GM18861 (cell line): ENCODE measurements around the gene KLHL8.

ENCODE experiments used
- ATAC-seq: cut with Tn5 transposase; IDR thresholded peaks from one replicate; pipeline ENCODE4 v1.9.1; 2021; ENCODE audit not compliant: unreplicated experiment

The KLHL8 gene

DNA sequence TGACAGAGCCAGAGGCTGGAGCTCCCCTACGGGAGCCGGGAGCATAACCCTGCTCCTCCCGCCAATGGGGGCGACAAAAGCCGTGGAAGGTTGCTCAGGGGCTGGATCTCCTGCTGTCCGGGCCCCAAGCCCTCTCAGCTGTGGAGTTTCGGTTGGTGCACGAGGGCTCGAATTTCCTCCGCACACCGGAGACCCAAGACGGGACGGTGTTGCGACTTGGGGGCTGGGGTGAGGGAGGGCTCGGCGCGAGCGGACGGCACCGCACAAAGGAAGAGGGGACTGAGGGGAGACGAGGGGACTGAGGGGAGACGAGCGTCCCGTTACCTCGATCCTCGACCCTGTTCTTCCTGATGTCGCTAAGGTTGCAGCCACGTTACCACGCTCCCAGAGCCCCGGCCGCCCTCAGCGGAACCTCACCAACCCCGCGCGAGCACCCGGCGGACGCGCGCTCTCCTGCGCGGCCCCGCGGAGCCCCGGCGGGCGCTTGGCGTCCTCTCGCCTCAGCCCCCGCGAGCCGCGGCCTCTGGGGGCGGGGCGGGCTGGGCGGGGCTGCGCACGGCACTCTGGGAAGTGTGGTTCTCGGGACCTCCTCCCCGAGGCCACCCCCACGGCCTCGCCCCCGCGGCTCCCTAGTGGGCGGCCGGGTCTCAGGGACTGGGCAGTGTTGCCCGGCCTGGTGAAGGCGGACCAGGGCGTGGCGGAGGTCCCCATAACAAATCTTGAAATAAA, at the start of gene KLHL8:
KLHL8 (minus strand) TSS at position 525 of the 729 bp plus-strand sequence. CDS start 25,079 bp downstream, outside the sequence.
- peak; percentile 82 for ATAC-seq

DNA sequence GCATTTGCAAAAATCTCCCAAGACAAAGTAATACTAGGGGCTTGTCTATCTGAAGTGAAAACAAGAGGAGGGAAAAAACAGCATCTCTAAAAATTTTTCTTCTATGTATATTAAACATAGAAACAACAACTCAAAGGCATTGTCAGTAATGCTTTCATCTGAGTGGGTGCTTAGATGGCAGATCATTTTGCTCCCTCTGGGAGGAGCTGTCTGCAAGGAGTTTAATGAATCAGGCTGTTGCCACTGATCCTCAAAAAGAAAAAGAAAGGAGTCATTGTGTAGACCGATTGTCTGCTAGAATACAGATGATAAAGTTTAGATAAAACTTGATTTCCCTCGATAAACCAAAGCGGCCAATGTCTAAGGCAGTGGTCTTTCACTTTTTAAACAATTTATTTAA, 49.7 kb upstream of the KLHL8 start:
- no peak for ATAC-seq

DNA sequence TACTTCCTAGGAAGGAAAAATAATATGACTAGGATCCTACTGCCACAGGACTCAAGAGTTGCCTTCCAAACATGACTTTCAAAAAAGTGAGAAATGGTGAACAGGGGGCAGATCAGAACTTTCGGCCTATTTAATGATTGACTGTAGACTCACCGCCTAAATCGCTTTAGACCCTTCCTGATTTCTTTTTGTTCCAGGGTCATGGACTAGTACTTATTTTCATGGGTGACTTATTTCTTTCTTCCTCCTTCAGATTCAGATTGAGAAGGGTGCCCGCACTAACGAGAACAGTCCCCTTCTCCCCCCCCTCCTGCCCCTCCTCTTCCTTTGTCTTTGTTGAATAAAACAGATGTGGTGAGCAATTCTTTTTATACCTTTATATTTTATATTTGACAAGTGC, 48.0 kb upstream of the KLHL8 start:
- ATAC-seq, result no peak

DNA sequence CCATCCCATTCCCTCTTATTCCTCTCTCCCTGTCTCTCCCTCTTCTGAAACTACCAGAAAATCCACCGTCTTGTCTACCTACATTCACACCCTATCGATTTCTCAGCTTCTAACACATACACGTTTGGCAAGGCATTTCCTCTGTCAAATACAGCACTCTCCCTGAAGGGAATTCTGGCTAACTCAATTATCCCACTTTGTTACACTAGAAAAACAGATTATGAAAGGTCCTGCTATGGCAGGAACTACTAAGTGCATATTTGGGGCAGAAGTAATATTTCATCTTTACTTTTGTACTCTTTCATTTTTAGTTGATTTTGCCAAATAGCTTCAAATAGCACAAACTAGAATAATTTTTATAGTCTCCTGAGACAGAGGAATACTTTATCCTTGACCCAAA, 46.6 kb upstream of the KLHL8 start:
- no peak for ATAC-seq

DNA sequence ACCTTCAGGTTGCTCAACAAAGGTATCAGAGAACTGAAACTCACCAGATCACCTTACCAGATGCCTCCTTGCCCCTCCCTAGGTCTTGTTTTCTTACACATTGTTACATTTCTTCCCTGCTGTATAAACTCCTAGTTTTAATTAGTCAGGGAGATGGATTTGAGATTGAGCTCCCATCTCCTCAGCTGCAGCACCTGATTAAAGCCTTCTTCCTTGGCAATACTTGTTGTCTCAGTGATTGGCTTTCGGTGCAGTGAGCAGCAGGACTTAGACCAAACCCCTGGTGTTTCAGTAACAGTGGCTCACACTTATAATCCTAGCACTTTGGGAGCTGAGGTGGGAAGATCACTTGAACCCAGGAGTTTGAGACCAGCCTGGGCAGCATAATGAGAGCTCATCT, 42.5 kb upstream of the KLHL8 start:
- no peak for ATAC-seq

DNA sequence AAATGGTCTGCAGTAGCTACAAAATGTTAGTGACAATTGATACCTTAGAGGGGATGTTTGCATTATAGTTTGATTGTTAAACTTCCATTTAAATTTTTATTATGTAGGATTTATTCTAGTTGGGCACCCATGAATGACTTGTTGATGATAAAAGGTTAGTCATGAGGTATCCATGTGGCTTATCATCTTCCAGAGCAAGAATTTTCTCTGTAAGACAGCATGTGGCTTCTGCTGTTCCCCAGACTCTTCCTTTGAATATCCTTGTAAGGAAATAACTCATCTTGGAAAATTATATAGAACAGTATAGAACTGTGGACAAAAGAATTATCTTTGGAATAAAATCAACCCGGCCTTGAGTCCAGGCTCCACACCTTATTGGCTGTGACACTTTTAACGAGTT, 40.1 kb upstream of the KLHL8 start:
- no peak for ATAC-seq

DNA sequence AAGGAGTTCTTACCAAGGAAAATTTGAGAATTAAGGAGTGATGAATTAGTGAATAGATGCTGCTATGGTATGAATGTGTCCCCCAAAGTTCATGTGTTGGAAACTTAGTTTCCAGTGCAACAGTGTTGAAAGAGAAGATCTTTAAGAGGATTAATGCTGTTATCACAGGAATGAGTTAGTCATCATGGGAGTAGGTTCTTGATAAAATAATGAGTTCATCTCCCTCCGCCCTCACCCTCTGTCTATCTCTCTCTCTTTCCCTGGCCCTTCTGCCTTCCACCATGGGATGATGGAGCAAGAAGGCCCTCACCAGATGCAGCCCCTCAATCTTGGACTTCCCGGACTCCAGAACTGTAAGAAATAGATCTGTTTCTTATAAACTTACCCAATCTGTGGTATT, 38.3 kb upstream of the KLHL8 start:
- ATAC-seq, result no peak

DNA sequence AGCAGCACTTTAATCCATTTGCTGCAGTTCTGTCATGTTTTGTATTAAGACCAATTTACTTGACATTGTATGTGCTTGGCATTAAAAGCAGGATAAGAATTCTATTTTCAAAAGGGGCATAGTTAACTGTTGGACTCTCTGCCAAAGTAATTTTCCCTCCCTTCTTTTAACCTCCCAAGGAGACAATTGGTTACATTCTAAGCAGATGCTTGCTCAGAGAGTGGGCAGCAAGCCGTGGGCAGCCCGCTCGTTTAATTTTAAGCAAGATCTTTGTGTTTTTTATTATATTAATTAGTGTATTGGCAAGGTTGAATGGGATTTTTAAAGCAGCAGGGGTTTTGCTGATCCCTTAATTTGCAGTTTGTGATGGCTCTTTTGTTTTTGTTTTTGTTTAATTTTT, 37.1 kb upstream of the KLHL8 start:
- no peak for ATAC-seq

DNA sequence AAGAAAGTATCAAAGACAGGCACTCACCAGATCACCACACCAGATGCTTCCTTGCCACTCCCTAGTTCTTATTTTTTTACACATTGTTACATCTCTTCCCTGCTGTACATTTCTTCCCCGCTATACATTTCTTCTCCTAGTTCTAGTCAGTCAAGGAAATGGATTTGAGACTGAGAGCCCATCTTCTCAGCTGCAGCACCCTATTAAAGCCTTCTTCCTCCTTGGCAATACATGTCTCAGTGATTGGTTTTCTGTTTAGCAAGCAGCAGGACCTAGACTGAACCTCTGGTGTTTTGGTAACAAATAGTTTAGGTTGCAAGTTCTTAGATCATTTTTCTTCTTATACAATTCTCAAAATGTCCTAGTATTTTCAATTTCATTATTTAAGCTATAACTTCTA, 35.3 kb upstream of the KLHL8 start:
- no peak for ATAC-seq

DNA sequence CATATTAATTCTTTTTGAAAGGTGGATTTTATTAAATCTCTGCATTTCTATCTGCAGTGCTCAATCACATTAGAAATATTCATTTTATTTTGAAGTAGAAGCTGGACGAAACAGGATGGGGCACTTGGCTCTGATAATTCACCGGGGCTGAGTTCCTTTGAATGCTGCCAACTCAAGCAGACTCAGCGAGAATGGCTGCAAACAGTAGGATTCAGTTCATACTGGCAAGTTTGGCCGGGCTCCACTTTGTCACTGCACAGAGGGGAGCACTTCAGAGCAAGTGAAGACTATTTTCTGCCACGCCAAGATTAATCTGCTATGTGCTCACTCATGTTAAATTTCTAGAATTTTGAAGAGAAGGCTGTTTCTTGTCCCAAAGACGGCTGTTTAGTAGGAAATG, 30.7 kb upstream of the KLHL8 start:
- no peak for ATAC-seq

DNA sequence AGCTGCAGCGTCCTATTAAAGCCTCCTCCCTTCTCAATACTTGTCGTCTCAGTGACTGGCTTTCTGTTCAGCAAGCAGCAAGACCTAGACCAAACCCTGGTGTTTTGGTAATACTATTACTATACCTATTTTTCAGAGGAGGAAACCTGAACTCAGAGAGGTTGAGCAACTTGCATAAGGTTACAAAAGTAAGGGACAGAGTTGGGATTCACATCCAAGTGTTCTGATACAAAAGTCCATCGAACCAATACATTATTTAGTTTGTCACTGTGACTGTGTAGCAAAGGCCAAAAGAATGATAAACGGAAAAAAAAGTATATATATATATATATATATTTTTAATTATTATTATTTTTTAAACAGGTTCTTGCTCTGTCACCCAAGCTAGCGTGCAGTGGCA, 29.9 kb upstream of the KLHL8 start:
- ATAC-seq, result no peak

DNA sequence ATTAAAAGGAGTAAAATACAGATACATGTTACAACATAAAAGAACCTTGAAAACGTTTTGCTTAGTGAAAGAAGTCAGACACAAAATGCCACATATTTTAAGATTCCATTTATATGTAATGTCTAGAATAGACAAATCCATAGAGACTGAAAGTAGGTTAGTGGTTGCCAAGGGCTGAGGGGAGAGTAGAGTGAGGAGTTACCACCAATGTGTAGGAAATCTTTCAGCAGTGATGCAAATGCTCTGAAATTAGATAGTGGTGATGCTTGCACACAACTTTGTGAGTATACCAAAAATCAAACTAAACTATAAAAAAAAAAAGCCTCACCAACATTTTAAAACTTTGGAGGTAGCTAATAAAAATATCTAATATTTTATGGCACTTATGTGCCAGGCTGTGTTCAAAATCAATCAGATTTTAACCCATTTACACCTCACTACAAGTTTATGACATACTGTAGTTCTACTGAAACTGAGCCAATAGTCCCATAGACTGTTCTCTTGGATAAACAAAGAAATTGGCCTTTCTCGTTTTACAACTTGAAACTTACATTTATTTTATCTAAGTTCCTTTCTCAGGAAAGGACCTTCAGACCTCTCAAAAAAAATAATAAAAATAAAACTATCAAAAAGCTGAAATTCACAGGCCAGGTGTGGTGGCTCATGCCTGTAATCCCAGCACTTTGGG, 29.1 kb upstream of the KLHL8 start:
- no peak for ATAC-seq

DNA sequence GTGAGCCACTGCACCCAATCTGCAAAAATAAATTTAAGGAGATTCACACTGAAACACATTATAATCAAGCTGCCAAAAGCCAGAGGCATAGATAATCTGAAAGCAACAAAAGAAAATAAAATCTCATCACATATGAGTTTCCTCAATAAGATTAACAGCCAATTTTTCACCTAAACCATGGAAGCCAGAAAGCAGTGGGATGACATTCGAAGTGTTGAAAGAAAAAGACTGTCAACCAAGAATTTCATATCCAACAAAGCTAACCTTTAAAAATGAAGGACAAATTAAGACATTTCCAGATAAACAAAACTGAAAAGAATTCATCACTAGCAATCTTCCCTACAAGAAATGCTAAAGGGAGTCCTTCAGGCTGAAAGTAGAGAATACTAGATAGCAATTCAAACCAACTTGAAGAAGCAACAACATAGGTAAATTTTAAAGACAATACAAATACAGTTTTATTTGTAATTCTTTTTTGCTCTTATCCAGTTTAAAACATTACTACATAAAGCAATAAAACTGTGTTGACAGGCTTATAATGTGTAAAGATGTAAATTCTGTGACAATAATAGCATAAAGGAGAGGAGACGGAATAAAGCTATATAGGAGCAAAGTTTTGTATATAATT, 23.1 kb upstream of the KLHL8 start:
- no peak for ATAC-seq

DNA sequence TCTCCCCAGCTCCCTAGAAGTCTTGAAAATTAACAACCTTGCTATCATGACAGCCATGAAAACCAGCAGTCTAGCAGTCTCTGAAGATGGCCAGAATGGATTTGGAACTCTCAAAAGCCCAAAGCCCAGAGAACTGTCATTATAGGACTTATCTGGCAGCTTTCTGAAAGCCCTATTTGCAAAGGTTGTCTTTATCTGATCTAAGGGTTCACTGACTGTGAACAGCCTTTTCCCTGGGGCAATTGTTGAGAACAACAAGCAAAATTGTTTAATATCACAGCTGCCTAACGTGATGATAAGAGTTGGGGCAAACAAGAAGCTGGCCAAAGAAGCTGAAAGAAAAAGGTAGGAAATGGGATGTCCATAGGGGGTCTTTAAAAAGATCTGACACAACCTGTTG, 20.9 kb upstream of the KLHL8 start:
- ATAC-seq, result no peak

DNA sequence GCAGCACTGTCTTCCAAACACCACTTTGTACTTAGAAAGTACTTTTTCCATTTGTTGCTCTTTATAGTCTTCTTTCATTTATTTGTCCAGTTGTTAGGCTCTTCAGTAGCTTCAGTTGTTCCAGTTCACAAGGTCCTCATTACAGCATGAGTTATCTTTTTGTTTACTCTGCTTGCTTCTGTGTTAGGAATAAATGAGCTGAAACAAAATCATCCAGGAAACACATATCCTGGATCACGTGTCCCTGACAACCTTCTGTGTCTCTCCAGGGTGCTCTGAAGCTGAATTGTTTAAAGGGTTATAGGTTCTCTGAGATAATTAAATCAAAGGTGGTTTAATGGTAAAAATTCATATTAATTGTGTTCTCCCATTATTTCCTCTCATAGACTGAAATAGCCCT, 19.9 kb upstream of the KLHL8 start:
- no peak for ATAC-seq

DNA sequence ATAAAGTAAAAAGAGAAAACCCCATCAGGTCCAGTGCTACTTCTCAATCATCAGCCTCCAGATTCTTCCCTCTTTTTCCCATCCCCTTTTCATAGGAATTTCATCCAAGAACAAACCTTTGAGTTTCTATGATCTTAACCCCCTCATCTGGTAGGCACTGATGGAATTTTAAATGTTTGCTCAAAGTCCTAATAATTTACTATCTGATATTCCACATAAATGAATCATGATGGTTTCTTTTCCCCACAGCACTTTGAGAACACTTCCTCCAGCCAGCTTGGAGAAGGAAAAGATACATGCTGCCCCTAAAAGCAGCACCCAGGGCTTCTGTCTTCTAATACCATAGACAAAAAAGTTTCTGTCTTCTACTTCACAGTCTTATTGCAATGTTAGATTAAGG, 19.4 kb upstream of the KLHL8 start:
- ATAC-seq, result no peak

DNA sequence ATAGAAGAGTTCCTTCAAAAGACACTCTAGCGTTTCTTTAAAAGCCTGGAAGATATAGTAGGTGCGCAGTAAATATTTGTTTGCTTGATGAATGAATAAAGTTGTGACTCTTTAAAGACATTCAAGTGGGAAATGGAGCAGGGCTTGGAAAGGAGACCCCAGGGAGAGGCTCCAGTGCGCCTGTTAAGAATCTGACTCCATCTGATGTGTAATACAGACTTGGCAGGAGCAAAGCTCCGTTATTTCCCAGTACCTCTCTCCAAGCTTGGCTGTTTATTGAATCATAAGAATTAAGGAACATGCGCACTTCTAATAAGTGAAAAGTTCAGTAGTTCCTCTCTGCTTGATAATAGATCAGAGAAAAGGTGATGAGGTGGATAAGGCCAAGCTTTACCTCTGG, 18.8 kb upstream of the KLHL8 start:
- no peak for ATAC-seq

DNA sequence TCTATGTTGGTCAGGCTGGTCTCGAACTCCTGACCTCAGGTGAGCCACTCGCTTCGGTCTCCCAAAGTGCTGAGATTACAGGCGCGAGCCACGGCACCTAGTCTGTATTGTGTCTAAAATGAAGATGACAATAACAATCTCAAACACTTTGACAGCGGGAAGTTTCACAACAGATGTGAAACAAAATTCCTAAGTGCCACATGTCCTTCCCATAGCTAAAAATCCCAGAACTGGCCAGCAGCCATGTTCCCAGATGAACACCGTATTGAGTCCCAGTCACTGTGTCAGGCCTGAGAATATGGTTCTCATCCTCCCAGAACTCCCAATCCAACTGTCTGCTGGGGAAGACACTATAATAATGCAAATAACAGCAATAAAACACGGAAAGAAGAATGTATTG, 16.4 kb upstream of the KLHL8 start:
- ATAC-seq, result no peak

DNA sequence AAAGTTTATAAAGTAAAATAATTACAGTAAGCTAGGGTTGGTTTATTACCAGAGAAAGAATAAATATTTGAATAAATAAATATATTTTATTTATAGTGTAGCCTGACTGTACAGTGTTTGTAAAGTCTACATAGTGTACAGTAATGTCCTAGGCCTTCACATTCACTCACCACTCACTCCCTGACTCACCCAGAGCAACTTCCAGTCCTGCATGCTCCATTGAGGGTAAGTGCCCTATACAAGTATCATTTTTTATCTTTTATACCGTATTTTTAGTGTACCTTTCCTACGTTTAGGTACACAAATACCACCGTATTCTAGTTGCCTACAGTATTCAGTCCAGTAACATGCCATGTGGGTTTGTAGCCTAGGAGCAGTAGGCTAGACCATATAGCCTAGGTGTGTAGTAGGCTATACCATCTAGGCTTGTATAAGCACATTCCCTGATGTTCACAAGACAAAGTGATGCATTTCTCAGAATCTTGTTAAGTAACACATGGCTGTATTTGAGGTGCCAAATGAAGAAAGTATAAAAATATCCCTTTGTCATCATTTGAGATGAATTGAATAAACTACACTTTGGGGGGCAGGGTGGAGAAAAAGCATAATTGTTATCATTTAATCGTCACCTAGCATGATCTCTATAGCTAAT, 14.7 kb upstream of the KLHL8 start:
- ATAC-seq, result no peak

DNA sequence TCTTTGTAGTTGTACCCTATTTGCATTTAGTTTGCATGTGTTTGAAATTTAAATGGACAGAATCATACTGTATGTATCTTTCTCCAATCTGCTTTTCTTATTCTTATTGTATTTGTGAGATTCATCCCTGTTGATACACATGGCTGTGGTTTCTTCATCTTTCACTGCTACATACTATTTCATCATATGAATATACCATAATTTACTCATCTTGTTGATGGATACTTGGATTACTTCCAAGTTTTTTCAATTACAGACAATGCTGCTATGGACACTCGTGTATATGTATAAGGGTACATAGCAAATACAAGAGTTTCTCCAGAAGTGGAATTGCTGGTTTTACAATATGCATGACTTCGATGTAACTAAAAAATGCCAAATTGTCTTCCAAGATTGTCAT, 11.8 kb upstream of the KLHL8 start:
- ATAC-seq, result no peak

DNA sequence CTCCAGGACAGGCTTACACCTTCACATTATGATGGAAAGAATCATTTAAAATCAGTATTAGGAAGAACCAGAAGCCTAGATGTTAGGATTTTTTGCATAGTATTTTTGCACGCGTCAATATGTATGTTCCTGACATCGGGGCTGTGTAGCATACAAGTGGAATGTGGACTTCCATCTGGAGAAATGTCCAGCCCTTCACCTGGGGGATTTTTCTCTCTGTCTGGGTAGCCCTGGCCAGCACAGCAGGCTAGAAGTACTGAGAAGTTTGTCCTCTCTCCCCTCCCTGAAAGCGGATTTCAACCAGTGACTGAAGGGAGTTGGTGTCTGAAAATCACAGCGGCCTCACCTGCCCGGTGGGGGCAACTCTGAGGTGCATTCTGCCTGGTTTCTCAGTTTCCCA, 10.4 kb upstream of the KLHL8 start:
- ATAC-seq, result no peak

DNA sequence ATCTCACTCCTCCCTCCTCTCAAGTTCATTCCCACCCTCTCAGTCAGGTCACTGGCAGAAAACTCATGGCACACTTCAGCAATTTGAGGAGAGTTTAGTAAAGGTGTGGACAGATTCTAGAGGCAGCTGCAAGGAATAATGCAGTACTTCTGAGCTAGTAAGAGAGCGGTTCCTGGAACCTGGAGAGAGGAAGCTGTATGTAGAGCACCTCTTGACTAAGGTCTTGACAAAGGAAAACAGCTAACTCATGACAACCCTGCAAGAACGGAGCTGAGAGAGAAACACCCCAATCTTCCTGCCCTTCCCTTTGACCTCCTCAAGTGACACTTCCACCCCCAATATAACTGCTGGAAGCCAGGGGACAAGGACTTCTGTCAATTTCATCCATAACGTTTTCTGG, 9.6 kb upstream of the KLHL8 start:
- no peak for ATAC-seq
